Skeletal muscle tissue (tissue), 4 donors: ENCODE data around the gene ARFGAP1. TPM values are rescaled to one million over a fixed set of nuclear protein-coding genes. Genes with fewer than 3 reads are reported as not detected.

Experiments used
- H3K27ac ChIP-seq: one replicate; pipeline ENCODE4 v1.7.0; 2013; ENCODE audit warnings: mild to moderate bottlenecking, low read depth, low read length, inconsistent platforms
- H3K27me3 ChIP-seq, 3 donors: one replicate each; pipeline ENCODE4 v1.7.0; 2013; ENCODE audit warnings: low read length in 3 of 3; ENCODE audit not compliant: control insufficient read depth in 3 of 3, insufficient read depth in 3 of 3
- H3K36me3 ChIP-seq, 3 donors: one replicate each; pipeline ENCODE4 v1.7.0; 2013; ENCODE audit warnings: low read length in 3 of 3; ENCODE audit not compliant: control insufficient read depth in 3 of 3, insufficient read depth in 3 of 3
- H3K4me1 ChIP-seq, 3 donors: one replicate each; pipeline ENCODE4 v1.7.0; 2013; ENCODE audit warnings: low read length in 3 of 3, mild to moderate bottlenecking in 3 of 3; ENCODE audit not compliant: control insufficient read depth in 3 of 3, insufficient read depth in 3 of 3
- H3K4me3 ChIP-seq, 3 donors: one replicate each; pipeline ENCODE4 v1.7.0; 2013; ENCODE audit warnings: low read length in 3 of 3
- H3K9ac ChIP-seq, 3 donors: one replicate each; pipeline ENCODE4 v1.7.0; 2013; ENCODE audit warnings: low read length in 3 of 3, mild to moderate bottlenecking in 3 of 3, moderate library complexity in 2 of 3, low read depth in 1 of 3
- H3K9me3 ChIP-seq, 3 donors: one replicate each; pipeline ENCODE4 v1.7.0; 2013; ENCODE audit warnings: low read length in 3 of 3; ENCODE audit not compliant: control insufficient read depth in 3 of 3
- total RNA-seq: library from RNA; depleted of rRNA; stranded (reverse); fragments of >200 nt; gene quantifications from one replicate; pipeline ENCODE4 v1.2.3, GENCODE V29; 2014
- donor health status: Osteomylitis.

The ARFGAP1 gene
- total RNA-seq, 1 donor from 2014 or later, result 31.8 TPM

DNA sequence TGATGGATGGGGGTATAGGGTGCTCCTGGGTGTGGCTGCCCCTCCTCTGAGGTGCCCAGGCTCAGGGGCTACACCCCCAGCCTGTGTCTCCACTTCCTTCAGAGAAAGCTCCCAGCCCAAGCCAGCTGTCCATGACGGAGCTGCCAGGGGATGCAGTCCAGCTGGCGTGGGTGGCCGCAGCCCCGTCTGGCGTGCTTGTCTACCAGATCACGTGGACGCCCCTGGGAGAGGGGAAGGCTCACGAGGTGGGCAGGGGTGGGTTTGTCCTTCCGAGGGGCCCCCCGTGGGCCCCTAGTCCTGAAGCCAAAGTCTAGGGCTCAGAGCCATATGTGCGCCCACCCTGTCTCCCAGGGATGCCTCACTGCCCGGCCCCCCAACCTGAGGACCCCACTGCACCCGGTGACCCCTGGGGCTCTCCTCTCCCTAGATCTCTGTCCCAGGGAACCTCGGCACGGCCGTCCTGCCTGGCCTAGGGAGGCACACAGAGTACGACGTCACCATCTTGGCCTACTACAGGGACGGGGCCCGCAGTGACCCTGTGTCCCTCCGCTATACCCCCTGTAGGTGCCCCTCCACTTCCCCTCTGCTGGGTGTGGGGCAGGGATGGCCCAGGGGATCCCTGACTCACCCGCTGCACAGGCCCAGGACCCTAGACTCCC is 40.2 kb downstream of the ARFGAP1 start:
- no peak overlapping the region for H3K9ac ChIP-seq
- H3K4me3 ChIP-seq, result no peak overlapping the region
- no peaks in the 10 kb centered on the region for H3K9me3 ChIP-seq
- no peaks in the 10 kb centered on the region for H3K36me3 ChIP-seq
- no peak overlapping the region for H3K27ac ChIP-seq
- H3K4me1 ChIP-seq, result no peaks in the 10 kb centered on the region
- peaks cover 26 to 57% (median 38%) of the 10 kb centered on the region in 3 donors for H3K27me3 ChIP-seq

GRCh38 chr20:63313349-63314014 is 40.9 kb downstream of the ARFGAP1 start:
- H3K9ac ChIP-seq, result no peak overlapping the region
- no peaks in the 10 kb centered on the region for H3K36me3 ChIP-seq
- H3K9me3 ChIP-seq, result no peaks in the 10 kb centered on the region
- H3K27ac ChIP-seq, result no peak overlapping the region
- H3K27me3 ChIP-seq, result peaks cover 20 to 51% (median 38%) of the 10 kb centered on the region in 3 donors
- H3K4me1 ChIP-seq, result no peaks in the 10 kb centered on the region
- no peak overlapping the region for H3K4me3 ChIP-seq

DNA sequence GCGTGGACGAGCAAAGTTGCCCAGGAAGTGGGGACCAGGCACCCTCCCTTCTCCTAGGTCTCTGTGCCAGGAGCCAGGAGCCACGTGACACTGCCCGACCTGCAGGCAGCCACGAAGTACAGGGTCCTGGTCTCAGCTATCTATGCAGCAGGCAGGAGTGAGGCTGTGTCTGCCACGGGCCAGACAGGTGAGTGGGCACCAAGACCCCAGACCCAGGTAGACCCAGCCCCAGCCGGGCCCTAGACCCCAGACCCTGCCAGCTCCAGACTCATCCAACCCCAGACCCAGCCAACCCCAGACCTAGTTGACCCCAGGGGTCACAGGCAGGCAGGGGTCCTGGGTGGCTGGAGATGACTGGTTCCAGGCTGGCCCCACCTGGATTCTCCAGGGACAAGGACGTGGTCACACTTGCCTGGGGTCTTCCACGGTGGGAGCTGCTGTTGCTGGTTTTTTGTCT is 41.4 kb downstream of the ARFGAP1 start:
- peaks cover 14 to 48% (median 33%) of the 10 kb centered on the region in 3 donors for H3K27me3 ChIP-seq
- H3K4me3 ChIP-seq, result no peak overlapping the region
- no peaks in the 10 kb centered on the region for H3K9me3 ChIP-seq
- H3K9ac ChIP-seq, result no peak overlapping the region
- H3K27ac ChIP-seq, result no peak overlapping the region
- H3K36me3 ChIP-seq, result no peaks in the 10 kb centered on the region
- H3K4me1 ChIP-seq, result no peaks in the 10 kb centered on the region

DNA sequence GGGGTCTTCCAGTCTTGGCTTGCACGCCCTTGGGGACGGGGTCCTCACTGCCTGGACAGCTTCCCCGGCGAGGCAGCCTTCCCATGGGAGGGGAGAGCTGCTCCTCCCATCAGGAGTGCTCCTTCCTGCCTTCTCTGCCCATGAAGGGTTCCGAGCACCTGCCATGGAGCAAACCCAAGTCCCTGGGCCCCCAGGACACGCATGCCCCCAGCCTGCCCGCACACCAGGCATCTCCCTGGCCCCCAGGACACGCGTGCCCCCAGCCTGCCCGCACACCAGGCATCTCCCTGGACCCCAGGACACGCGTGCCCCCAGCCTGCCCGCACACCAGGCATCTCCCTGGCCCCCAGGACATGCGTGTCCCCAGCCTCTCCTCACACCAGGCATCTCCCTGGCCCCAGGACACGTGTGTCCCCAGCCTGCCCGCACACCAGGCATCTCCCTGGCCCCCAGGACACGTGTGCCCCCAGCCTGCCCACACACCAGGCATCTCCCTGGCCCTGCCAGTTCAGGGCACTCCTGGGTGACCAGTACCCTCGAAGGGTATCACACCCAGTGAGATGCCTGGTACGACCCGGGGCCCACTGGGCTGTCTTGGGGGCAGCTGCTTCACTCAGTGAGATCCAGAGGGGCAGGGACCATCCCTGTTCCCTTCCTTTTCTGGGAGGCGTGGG is 42.1 kb downstream of the ARFGAP1 start:
- H3K9me3 ChIP-seq, result no peaks in the 10 kb centered on the region
- H3K9ac ChIP-seq, result no peak overlapping the region
- H3K27ac ChIP-seq, result no peak overlapping the region
- H3K4me3 ChIP-seq, result no peak overlapping the region
- H3K4me1 ChIP-seq, result no peaks in the 10 kb centered on the region
- peaks cover 13 to 45% (median 27%) of the 10 kb centered on the region in 3 donors for H3K27me3 ChIP-seq
- no peaks in the 10 kb centered on the region for H3K36me3 ChIP-seq

- no peaks in the 10 kb centered on the region for H3K36me3 ChIP-seq
- no peaks in the 10 kb centered on the region for H3K4me1 ChIP-seq
- H3K9me3 ChIP-seq, result no peaks in the 10 kb centered on the region
- no peak overlapping the region for H3K9ac ChIP-seq
- H3K27ac ChIP-seq, result no peak overlapping the region
- no peak overlapping the region for H3K4me3 ChIP-seq
- peaks cover 14 to 42% (median 31%) of the 10 kb centered on the region in 3 donors for H3K27me3 ChIP-seq
Observed at GRCh38 chr20:63315240-63315689, 42.7 kb downstream of the ARFGAP1 start.

- Histone ChIP-seq H3K9ac (no peak overlapping the region), H3K4me1 (no peaks in the 10 kb centered on the region), H3K36me3 (no peaks in the 10 kb centered on the region), H3K27me3 (peaks cover 19 to 44% (median 38%) of the 10 kb centered on the region in 3 donors), H3K4me3 (no peak overlapping the region), H3K9me3 (no peaks in the 10 kb centered on the region), H3K27ac (no peak overlapping the region)
Observed at GRCh38 chr20:63315731-63316491, 43.3 kb downstream of the ARFGAP1 start.

DNA sequence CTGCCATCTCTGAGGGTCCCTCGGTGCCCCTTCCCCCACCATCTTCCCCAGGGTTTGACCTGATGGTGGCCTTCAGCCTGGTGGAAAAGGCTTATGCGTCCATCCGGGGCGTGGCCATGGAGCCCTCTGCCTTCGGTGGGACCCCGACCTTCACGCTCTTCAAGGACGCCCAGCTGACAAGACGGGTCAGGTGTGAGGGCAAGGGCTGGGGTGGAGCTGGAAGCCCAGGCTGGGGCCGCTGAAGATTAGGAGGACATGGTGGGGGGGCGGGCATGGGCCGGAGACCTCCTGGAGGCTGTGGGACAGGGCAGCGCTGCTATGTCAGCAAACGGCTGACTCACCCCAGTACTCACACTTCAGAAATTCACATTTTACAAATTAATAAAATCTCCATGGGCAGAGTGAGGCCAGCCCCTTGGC is 43.9 kb downstream of the ARFGAP1 start:
- Histone ChIP-seq H3K36me3 (no peaks in the 10 kb centered on the region), H3K4me3 (no peak overlapping the region), H3K9ac (no peak overlapping the region), H3K4me1 (no peaks in the 10 kb centered on the region), H3K27me3 (peaks cover 19 to 47% (median 41%) of the 10 kb centered on the region in 3 donors), H3K9me3 (no peaks in the 10 kb centered on the region), H3K27ac (no peak overlapping the region)

GRCh38 chr20:63317061-63317460 is 44.4 kb downstream of the ARFGAP1 start:
- H3K9me3 ChIP-seq, result no peaks in the 10 kb centered on the region
- no peak overlapping the region for H3K9ac ChIP-seq
- no peak overlapping the region for H3K27ac ChIP-seq
- H3K4me3 ChIP-seq, result no peak overlapping the region
- H3K27me3 ChIP-seq, result peaks cover 19 to 50% (median 41%) of the 10 kb centered on the region in 3 donors
- H3K36me3 ChIP-seq, result no peaks in the 10 kb centered on the region
- H3K4me1 ChIP-seq, result no peaks in the 10 kb centered on the region

DNA sequence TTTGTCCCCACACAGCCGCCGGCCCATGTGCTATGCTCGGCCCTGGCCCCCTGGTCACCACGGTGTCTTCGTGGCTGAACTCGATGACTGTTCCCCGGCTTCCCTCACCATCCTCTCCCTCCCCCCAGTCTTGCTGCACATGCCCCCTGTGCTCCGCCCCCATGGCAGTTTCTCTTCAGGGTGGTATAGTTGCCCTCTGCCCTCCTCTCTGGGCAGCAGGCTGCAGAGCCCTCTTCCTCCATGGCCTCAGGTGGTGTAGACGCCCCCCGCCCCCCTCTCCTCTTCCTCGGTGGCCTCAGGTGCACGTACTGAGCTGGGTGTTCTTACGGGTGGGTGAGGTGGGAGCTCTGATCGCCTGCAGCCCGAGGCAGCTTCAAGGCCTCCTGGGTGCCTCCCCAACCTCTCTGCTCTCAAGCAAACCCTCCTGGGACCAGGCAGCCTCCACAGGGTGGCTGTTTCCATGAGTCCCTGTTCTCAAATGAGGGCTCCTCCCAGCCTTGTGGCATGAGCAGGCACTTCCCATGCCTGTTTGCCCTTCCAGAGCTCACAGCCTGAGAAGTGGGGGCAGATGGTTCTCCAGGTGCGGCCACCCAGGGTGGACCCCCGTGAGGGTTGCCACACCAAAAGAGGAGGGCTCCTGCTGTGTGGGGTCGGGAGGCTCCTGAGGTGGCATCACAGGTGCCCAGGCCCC is 45.1 kb downstream of the ARFGAP1 start:
- peaks cover 19 to 52% (median 43%) of the 10 kb centered on the region in 3 donors for H3K27me3 ChIP-seq
- H3K9ac ChIP-seq, result no peak overlapping the region
- no peaks in the 10 kb centered on the region for H3K4me1 ChIP-seq
- H3K4me3 ChIP-seq, result no peak overlapping the region
- H3K36me3 ChIP-seq, result no peaks in the 10 kb centered on the region
- no peaks in the 10 kb centered on the region for H3K9me3 ChIP-seq
- H3K27ac ChIP-seq, result no peak overlapping the region
